NCI-H1092 treated with DMSO at 0.1 percent for 48 hours (cell line): ENCODE results near the gene PSMD8.
"Not testable (repeated sequence)": the region's sequence is repeated elsewhere in the genome, so short reads cannot be mapped to it uniquely, and the experiment has no call there.

Source experiments
- DNase-seq: peaks from one replicate; lab custom pipeline; 2025; lab: John Stamatoyannopoulos, UW

Gene PSMD8

GRCh38 chr19:38362076-38362945 lies 12.1 kb upstream of the PSMD8 start:
- no peak for DNase-seq

GRCh38 chr19:38362946-38363688 lies 11.3 kb upstream of the PSMD8 start:
- not testable (repeated sequence) for DNase-seq

GRCh38 chr19:38367041-38367440 lies 7.3 kb upstream of the PSMD8 start:
- DNase-seq = no peak

GRCh38 chr19:38369584-38369983 lies 4.8 kb upstream of the PSMD8 start:
- no peak for DNase-seq

GRCh38 chr19:38370299-38370698 lies 4.1 kb upstream of the PSMD8 start:
- no peak for DNase-seq

- DNase-seq = no peak
These were observed 3.3 kb upstream of the PSMD8 start for GRCh38 chr19:38371081-38371480.

GRCh38 chr19:38373907-38374331 lies 452 bp upstream of the PSMD8 start:
- no peak for DNase-seq

- no peak for DNase-seq
These were observed 725 bp downstream of the PSMD8 start for GRCh38 chr19:38375098-38375493.

GRCh38 chr19:38375748-38376147 lies 1.4 kb downstream of the PSMD8 start:
- DNase-seq = no peak

- DNase-seq = no peak
These were observed 2.2 kb downstream of the PSMD8 start for GRCh38 chr19:38376576-38376975.

GRCh38 chr19:38377052-38377451 lies 2.7 kb downstream of the PSMD8 start:
- no peak for DNase-seq

- no peak for DNase-seq
These were observed 4.5 kb downstream of the PSMD8 start for GRCh38 chr19:38378866-38379265.

GRCh38 chr19:38381138-38381537 lies 6.8 kb downstream of the PSMD8 start:
- DNase-seq = no peak

- no peak for DNase-seq
These were observed 8.8 kb downstream of the PSMD8 start for GRCh38 chr19:38383184-38383583.

- DNase-seq = no peak
These were observed 9.4 kb downstream of the PSMD8 start for GRCh38 chr19:38383743-38384142.

- no peak for DNase-seq
These were observed 10.0 kb downstream of the PSMD8 start for GRCh38 chr19:38384209-38385027.

- no peak for DNase-seq
These were observed 10.9 kb downstream of the PSMD8 start for GRCh38 chr19:38385057-38385803.

- no peak for DNase-seq
These were observed 11.5 kb downstream of the PSMD8 start for GRCh38 chr19:38385804-38386257.

- DNase-seq = no peak
These were observed 12.1 kb downstream of the PSMD8 start for GRCh38 chr19:38386300-38386970.

GRCh38 chr19:38386971-38387549 lies 12.7 kb downstream of the PSMD8 start:
- no peak for DNase-seq
